Naive thymus-derived CD8-positive, alpha-beta T cell (primary cell): ENCODE data around the gene PCDHB7. TPM values are rescaled to one million over a fixed set of nuclear protein-coding genes. Genes with fewer than 3 reads are reported as not detected.
"Not testable (repeated sequence)": the region's sequence is repeated elsewhere in the genome, so short reads cannot be mapped to it uniquely, and the experiment has no call there.

Experiments
- ATAC-seq, 2 donors: fragments of 150-1000 bp; cut with Tn5 transposase in 1 of 2; sonication (Bioruptor Pico), chemical (Tn5 transposase) in 1 of 2; 1 replicate in 1 of 2; 2 replicates in 1 of 2; pipeline ENCODE4 v1.10.0; 2021; ENCODE audit warnings: mild to moderate bottlenecking in 2 of 2, moderate library complexity in 2 of 2
- POLR2A ChIA-PET: fragments of 350-600 bp; sonication (Branson Sonifier 250); formaldehyde crosslinking; loops from one replicate; lab custom pipeline; 2021; ENCODE audit warnings: antibody characterized with exemption; lab: Charles Lee
- DNase-seq, 10 donors: peaks; one replicate each; pipeline versions ENCODE4 v3.0.0 to v3.0.0-alpha.2; 2020 to 2022
- H3K27ac Mint-ChIP-seq, 10 donors: one replicate each; pipeline ENCODE4 v1.8.0; 2020 to 2022; ENCODE audit warnings: mild to moderate bottlenecking in 10 of 10, mixed read lengths in 10 of 10, moderate library complexity in 4 of 10, inconsistent platforms in 1 of 10
- H3K27me3 Mint-ChIP-seq, 5 donors: one replicate each; pipeline ENCODE4 v1.8.0; 2021 to 2022; ENCODE audit warnings: mixed read lengths in 5 of 5
- H3K36me3 Mint-ChIP-seq, 3 donors: one replicate each; pipeline ENCODE4 v1.8.0; 2020 to 2022; ENCODE audit warnings: mixed read lengths in 3 of 3, mild to moderate bottlenecking in 2 of 3, inconsistent platforms in 1 of 3
- H3K4me1 Mint-ChIP-seq, 4 donors: one replicate each; pipeline ENCODE4 v1.8.0; 2021 to 2022; ENCODE audit warnings: mixed read lengths in 4 of 4
- H3K4me3 Mint-ChIP-seq, 10 donors: one replicate each; pipeline ENCODE4 v1.8.0; 2020 to 2022; ENCODE audit warnings: mild to moderate bottlenecking in 10 of 10, mixed read lengths in 10 of 10, moderate library complexity in 6 of 10, inconsistent platforms in 1 of 10
- H3K9me3 Mint-ChIP-seq, 9 donors: one replicate each; pipeline ENCODE4 v1.8.0; 2020 to 2022; ENCODE audit warnings: mixed read lengths in 9 of 9, mild to moderate bottlenecking in 3 of 9, inconsistent platforms in 1 of 9, moderate library complexity in 1 of 9
- polyA plus RNA-seq, 3 donors: library from polyadenylated mRNA; unstranded; fragments of 300-500 nt; fragmentation: Illumina TruSeq; gene quantifications; one replicate each; pipeline ENCODE4 v1.2.3, GENCODE V29; 2021
- total RNA-seq, 8 experiments: library from RNA in 2 of 8; stranded (reverse) in 2 of 8; gene quantifications; one replicate each; pipeline ENCODE4 v1.2.3 and lab custom pipeline; 2021 to 2026

PCDHB7 gene
- total and polyA plus RNA-seq, 5 experiments from 2014 or later, result not detected

- H3K4me3 Mint-ChIP-seq, DNase-seq, H3K27ac Mint-ChIP-seq, ATAC-seq, H3K4me1 Mint-ChIP-seq, POLR2A ChIA-PET: not testable (repeated sequence)
- peaks cover 30 to 85% (median 58%) of the 10 kb centered on the region in 5 donors for H3K27me3 Mint-ChIP-seq
- peaks cover 0 to 51% (median 15%) of the 10 kb centered on the region in 9 donors for H3K9me3 Mint-ChIP-seq
- H3K36me3 Mint-ChIP-seq, result peaks cover 14 to 29% (median 15%) of the 10 kb centered on the region in 3 donors
Observed at GRCh38 chr5:141210849-141211248, 38.4 kb downstream of the PCDHB7 start.

DNA sequence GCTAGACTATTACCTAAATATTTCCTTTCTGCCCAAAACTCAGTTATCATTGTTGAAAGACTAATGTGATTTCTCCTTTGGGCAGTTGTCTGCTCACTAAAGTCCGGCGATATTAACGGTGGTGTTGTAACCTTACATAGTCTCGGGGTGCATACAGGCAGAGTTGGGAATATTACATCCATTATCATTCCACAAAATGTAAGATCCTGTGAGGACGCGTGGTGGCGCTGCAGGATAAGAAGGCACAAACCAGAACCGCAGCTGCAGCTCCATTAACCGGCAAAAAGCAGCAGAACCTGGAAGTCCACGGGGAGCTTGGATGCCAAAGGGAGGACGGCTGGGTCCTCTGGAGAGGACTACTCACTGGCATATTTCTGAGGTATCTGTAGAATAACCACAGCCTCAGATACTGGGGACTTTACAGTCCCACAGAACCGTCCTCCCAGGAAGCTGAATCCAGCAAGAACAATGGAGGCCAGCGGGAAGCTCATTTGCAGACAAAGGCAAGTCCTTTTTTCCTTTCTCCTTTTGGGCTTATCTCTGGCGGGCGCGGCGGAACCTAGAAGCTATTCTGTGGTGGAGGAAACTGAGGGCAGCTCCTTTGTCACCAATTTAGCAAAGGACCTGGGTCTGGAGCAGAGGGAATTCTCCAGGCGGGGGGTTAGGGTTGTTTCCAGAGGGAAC is 41.4 kb downstream of the PCDHB7 start, which contains the start of gene PCDHB13:
Gene PCDHB13 (plus strand): TSS at position 264 of the 684 bp plus-strand sequence. CDS start 205 bp downstream, at position 469.
- peaks cover 0 to 71% (median 24%) of the 10 kb centered on the region in 9 donors for H3K9me3 Mint-ChIP-seq
- ATAC-seq, POLR2A ChIA-PET, H3K27ac Mint-ChIP-seq, H3K4me1 Mint-ChIP-seq: not testable (repeated sequence)
- DNase-seq, result peak in 2 of 10 donors; percentile 11 to 18
- peaks cover 27 to 79% (median 53%) of the 10 kb centered on the region in 5 donors for H3K27me3 Mint-ChIP-seq
- peak within 1 kb of the TSS in 3 of 10 donors; percentile 12 to 33 (median 20) for H3K4me3 Mint-ChIP-seq
- H3K36me3 Mint-ChIP-seq, result peaks cover 17 to 36% (median 23%) of the 10 kb centered on the region in 3 donors

GRCh38 chr5:141214583-141214982 is 42.1 kb downstream of the PCDHB7 start:
- DNase-seq, H3K4me3 Mint-ChIP-seq, H3K27ac Mint-ChIP-seq, ATAC-seq, H3K4me1 Mint-ChIP-seq, POLR2A ChIA-PET: not testable (repeated sequence)
- Mint-ChIP-seq H3K9me3 (peaks cover 0 to 71% (median 30%) of the 10 kb centered on the region in 9 donors), H3K36me3 (peaks cover 17 to 38% (median 26%) of the 10 kb centered on the region in 3 donors), H3K27me3 (peaks cover 30 to 79% (median 48%) of the 10 kb centered on the region in 5 donors)

DNA sequence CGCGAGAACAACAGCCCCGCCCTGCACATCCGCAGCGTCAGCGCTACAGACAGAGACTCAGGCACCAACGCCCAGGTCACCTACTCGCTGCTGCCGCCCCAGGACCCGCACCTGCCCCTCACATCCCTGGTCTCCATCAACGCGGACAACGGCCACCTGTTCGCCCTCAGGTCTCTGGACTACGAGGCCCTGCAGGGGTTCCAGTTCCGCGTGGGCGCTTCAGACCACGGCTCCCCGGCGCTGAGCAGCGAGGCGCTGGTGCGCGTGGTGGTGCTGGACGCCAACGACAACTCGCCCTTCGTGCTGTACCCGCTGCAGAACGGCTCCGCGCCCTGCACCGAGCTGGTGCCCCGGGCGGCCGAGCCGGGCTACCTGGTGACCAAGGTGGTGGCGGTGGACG is 43.1 kb downstream of the PCDHB7 start:
- H3K27ac Mint-ChIP-seq, H3K4me3 Mint-ChIP-seq, ATAC-seq, H3K4me1 Mint-ChIP-seq, POLR2A ChIA-PET, DNase-seq: not testable (repeated sequence)
- peaks cover 13 to 40% (median 22%) of the 10 kb centered on the region in 3 donors for H3K36me3 Mint-ChIP-seq
- H3K9me3 Mint-ChIP-seq, result peaks cover 0 to 74% (median 35%) of the 10 kb centered on the region in 9 donors
- H3K27me3 Mint-ChIP-seq, result peaks cover 34 to 81% (median 46%) of the 10 kb centered on the region in 5 donors

DNA sequence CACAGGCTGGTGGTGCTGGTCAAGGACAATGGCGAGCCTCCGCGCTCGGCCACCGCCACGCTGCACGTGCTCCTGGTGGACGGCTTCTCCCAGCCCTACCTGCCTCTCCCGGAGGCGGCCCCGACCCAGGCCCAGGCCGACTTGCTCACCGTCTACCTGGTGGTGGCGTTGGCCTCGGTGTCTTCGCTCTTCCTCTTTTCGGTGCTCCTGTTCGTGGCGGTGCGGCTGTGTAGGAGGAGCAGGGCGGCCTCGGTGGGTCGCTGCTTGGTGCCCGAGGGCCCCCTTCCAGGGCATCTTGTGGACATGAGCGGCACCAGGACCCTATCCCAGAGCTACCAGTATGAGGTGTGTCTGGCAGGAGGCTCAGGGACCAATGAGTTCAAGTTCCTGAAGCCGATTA is 43.6 kb downstream of the PCDHB7 start:
- H3K4me3 Mint-ChIP-seq, POLR2A ChIA-PET, DNase-seq, ATAC-seq, H3K4me1 Mint-ChIP-seq: not testable (repeated sequence)
- peaks cover 35 to 81% (median 47%) of the 10 kb centered on the region in 5 donors for H3K27me3 Mint-ChIP-seq
- H3K27ac Mint-ChIP-seq, result peak overlapping the region in 1 of 10 donors; percentile 49
- peaks cover 10 to 44% (median 21%) of the 10 kb centered on the region in 3 donors for H3K36me3 Mint-ChIP-seq
- H3K9me3 Mint-ChIP-seq, result peaks cover 0 to 74% (median 35%) of the 10 kb centered on the region in 9 donors

DNA sequence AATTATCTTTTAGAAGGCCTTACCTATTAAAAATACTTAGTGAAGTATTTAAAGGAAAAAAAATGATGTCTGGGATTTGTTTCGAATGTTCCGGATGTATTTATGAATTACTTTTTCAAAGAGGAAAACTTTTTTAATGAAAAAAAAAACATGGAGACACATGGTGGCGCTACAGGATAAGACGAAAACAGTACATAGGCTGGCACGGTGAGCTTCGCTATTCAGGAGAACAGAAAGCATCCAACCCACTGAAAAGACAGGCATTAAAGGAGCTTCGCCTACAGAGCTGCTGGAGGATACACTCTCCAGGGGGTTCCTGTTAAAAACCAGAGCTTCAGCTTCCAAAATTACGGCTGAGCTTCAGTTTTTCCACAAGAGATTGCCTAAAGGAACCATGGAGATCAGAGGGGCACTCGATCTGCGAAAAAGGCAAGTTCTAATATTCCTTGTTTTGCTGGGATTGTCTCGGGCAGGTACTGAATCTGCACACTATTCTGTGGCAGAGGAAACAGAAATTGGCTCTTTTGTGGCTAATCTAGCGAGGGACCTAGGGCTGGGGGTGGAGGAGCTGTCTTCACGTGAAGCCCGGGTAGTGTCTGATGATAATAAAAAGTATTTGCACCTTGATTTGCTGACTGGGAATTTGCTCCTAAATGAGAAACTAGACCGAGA is 50.8 kb downstream of the PCDHB7 start, which contains the start of gene PCDHB14:
Gene PCDHB14 (plus strand): TSS at position 232 of the 672 bp plus-strand sequence. CDS start 163 bp downstream, at position 395.
- peak within 1 kb of the TSS in 6 of 10 donors; percentile 13 to 55 (median 20) for H3K4me3 Mint-ChIP-seq
- peaks cover 6 to 45% (median 14%) of the 10 kb centered on the region in 3 donors for H3K36me3 Mint-ChIP-seq
- peaks cover 0 to 2% (median 0%) of the 10 kb centered on the region in 4 donors for H3K4me1 Mint-ChIP-seq
- peaks cover 33 to 63% (median 60%) of the 10 kb centered on the region in 5 donors for H3K27me3 Mint-ChIP-seq
- H3K27ac Mint-ChIP-seq, result no peak within 1 kb of the TSS
- ATAC-seq, result no peak
- H3K9me3 Mint-ChIP-seq, result peaks cover 7 to 78% (median 34%) of the 10 kb centered on the region in 9 donors
- peak in 1 of 10 donors; percentile 2 for DNase-seq
- POLR2A ChIA-PET, result no interaction called here

- DNase-seq, H3K4me3 Mint-ChIP-seq, H3K27ac Mint-ChIP-seq, H3K4me1 Mint-ChIP-seq, POLR2A ChIA-PET, ATAC-seq: not testable (repeated sequence)
- peaks cover 11 to 68% (median 27%) of the 10 kb centered on the region in 9 donors for H3K9me3 Mint-ChIP-seq
- H3K27me3 Mint-ChIP-seq, result peaks cover 27 to 56% (median 53%) of the 10 kb centered on the region in 5 donors
- peaks cover 3 to 36% (median 8%) of the 10 kb centered on the region in 3 donors for H3K36me3 Mint-ChIP-seq
Observed at GRCh38 chr5:141224844-141225243, 52.4 kb downstream of the PCDHB7 start.

- ATAC-seq, POLR2A ChIA-PET, H3K27ac Mint-ChIP-seq, H3K4me3 Mint-ChIP-seq, DNase-seq, H3K4me1 Mint-ChIP-seq: not testable (repeated sequence)
- Mint-ChIP-seq H3K9me3 (peaks cover 8 to 66% (median 24%) of the 10 kb centered on the region in 9 donors), H3K27me3 (peaks cover 24 to 50% (median 48%) of the 10 kb centered on the region in 5 donors), H3K36me3 (peaks cover 3 to 31% (median 8%) of the 10 kb centered on the region in 3 donors)
Observed at GRCh38 chr5:141225421-141225820, 53.0 kb downstream of the PCDHB7 start.

Other genes starting within 250 kb of the PCDHB7 start
Only the 30 nearest of the 37 such genes appear.
- not detected for gene PCDHAC2, start 206.2 kb upstream of the PCDHB7 start, total RNA-seq
- gene PCDHAC2, start 206.2 kb upstream of the PCDHB7 start, polyA plus RNA-seq, result not detected
- gene PCDHB1, start 121.3 kb upstream of the PCDHB7 start, total RNA-seq, result not detected
- gene PCDHB1, start 121.3 kb upstream of the PCDHB7 start, polyA plus RNA-seq, result not detected
- gene PCDHB2, start 78.0 kb upstream of the PCDHB7 start, total RNA-seq, result not detected
- under 1 TPM in 1 of 3 donors, not detected in 2; 0.25 TPM for gene PCDHB2, start 78.0 kb upstream of the PCDHB7 start, polyA plus RNA-seq
- not detected for gene PCDHB3, start 72.2 kb upstream of the PCDHB7 start, total RNA-seq
- not detected for gene PCDHB3, start 72.2 kb upstream of the PCDHB7 start, polyA plus RNA-seq
- gene PCDHB4, start 50.8 kb upstream of the PCDHB7 start, total RNA-seq, result not detected
- not detected for gene PCDHB4, start 50.8 kb upstream of the PCDHB7 start, polyA plus RNA-seq
- under 1 TPM in 1 of 2 experiments, not detected in 1; 0.18 TPM for gene PCDHB5, start 37.4 kb upstream of the PCDHB7 start, total RNA-seq
- gene PCDHB5, start 37.4 kb upstream of the PCDHB7 start, polyA plus RNA-seq, result not detected
- gene PCDHB6, start 22.6 kb upstream of the PCDHB7 start, total RNA-seq, result not detected
- not detected for gene PCDHB6, start 22.6 kb upstream of the PCDHB7 start, polyA plus RNA-seq
- gene PCDHB8, start 5.1 kb downstream of the PCDHB7 start, total RNA-seq, result not detected
- not detected for gene PCDHB8, start 5.1 kb downstream of the PCDHB7 start, polyA plus RNA-seq
- gene PCDHB16, start 9.7 kb downstream of the PCDHB7 start, total RNA-seq, result not detected
- gene PCDHB16, start 9.7 kb downstream of the PCDHB7 start, polyA plus RNA-seq, result not detected
- not detected for gene PCDHB9, start 14.5 kb downstream of the PCDHB7 start, total RNA-seq
- not detected for gene PCDHB9, start 14.5 kb downstream of the PCDHB7 start, polyA plus RNA-seq
- gene PCDHB10, start 19.7 kb downstream of the PCDHB7 start, total RNA-seq, result not detected
- gene PCDHB10, start 19.7 kb downstream of the PCDHB7 start, polyA plus RNA-seq, result not detected
- not detected for gene PCDHB11, start 27.0 kb downstream of the PCDHB7 start, total RNA-seq
- gene PCDHB11, start 27.0 kb downstream of the PCDHB7 start, polyA plus RNA-seq, result not detected
- not detected for gene PCDHB12, start 36.1 kb downstream of the PCDHB7 start, total RNA-seq
- not detected for gene PCDHB12, start 36.1 kb downstream of the PCDHB7 start, polyA plus RNA-seq
- not detected for gene PCDHB13, start 41.3 kb downstream of the PCDHB7 start, total RNA-seq
- not detected for gene PCDHB13, start 41.3 kb downstream of the PCDHB7 start, polyA plus RNA-seq
- not detected for gene PCDHB14, start 50.7 kb downstream of the PCDHB7 start, total RNA-seq
- gene PCDHB14, start 50.7 kb downstream of the PCDHB7 start, polyA plus RNA-seq, result not detected
- gene PCDHB15, start 72.8 kb downstream of the PCDHB7 start, total RNA-seq, result not detected
- gene PCDHB15, start 72.8 kb downstream of the PCDHB7 start, polyA plus RNA-seq, result not detected
- 1 to 10 TPM; 2.1 to 2.5 TPM for gene SLC25A2, start 131.4 kb downstream of the PCDHB7 start, total RNA-seq
- not detected for gene SLC25A2, start 131.4 kb downstream of the PCDHB7 start, polyA plus RNA-seq
- gene TAF7, start 148.1 kb downstream of the PCDHB7 start, total RNA-seq, result 100 to 1,000 TPM; 139 to 141 TPM
- gene TAF7, start 148.1 kb downstream of the PCDHB7 start, polyA plus RNA-seq, result 100 to 1,000 TPM; 206 to 230 (median 230) TPM
- gene PCDHGA1, start 157.9 kb downstream of the PCDHB7 start, total RNA-seq, result under 1 TPM; 0.38 to 0.52 TPM
- gene PCDHGA1, start 157.9 kb downstream of the PCDHB7 start, polyA plus RNA-seq, result not detected
- under 1 TPM; 0.16 to 0.18 TPM for gene PCDHGA2, start 166.1 kb downstream of the PCDHB7 start, total RNA-seq
- not detected for gene PCDHGA2, start 166.1 kb downstream of the PCDHB7 start, polyA plus RNA-seq
- gene PCDHGA3, start 171.2 kb downstream of the PCDHB7 start, total RNA-seq, result not detected
- under 1 TPM in 1 of 3 donors, not detected in 2; 0.06 TPM for gene PCDHGA3, start 171.2 kb downstream of the PCDHB7 start, polyA plus RNA-seq
- under 1 TPM in 1 of 2 experiments, not detected in 1; 0.19 TPM for gene PCDHGB1, start 177.5 kb downstream of the PCDHB7 start, total RNA-seq
- gene PCDHGB1, start 177.5 kb downstream of the PCDHB7 start, polyA plus RNA-seq, result not detected
- gene PCDHGA4, start 182.4 kb downstream of the PCDHB7 start, total RNA-seq, result under 1 TPM; 0.11 to 0.34 TPM
- gene PCDHGA4, start 182.4 kb downstream of the PCDHB7 start, polyA plus RNA-seq, result not detected
- under 1 TPM; 0.47 to 0.81 TPM for gene PCDHGB2, start 187.3 kb downstream of the PCDHB7 start, total RNA-seq
- gene PCDHGB2, start 187.3 kb downstream of the PCDHB7 start, polyA plus RNA-seq, result under 1 TPM in 1 of 3 donors, not detected in 2; 0.06 TPM
- under 1 TPM; 0.13 to 0.30 TPM for gene PCDHGA5, start 191.5 kb downstream of the PCDHB7 start, total RNA-seq
- gene PCDHGA5, start 191.5 kb downstream of the PCDHB7 start, polyA plus RNA-seq, result not detected
- under 1 TPM; 0.55 to 0.71 TPM for gene PCDHGB3, start 197.6 kb downstream of the PCDHB7 start, total RNA-seq
- under 1 TPM in 2 of 3 donors, not detected in 1; 0.10 to 0.22 TPM for gene PCDHGB3, start 197.6 kb downstream of the PCDHB7 start, polyA plus RNA-seq
- under 1 TPM; 0.60 to 0.68 TPM for gene PCDHGA6, start 201.2 kb downstream of the PCDHB7 start, total RNA-seq
- gene PCDHGA6, start 201.2 kb downstream of the PCDHB7 start, polyA plus RNA-seq, result under 1 TPM in 1 of 3 donors, not detected in 2; 0.05 TPM
- gene PCDHGA7, start 210.1 kb downstream of the PCDHB7 start, total RNA-seq, result under 1 TPM; 0.33 to 0.42 TPM
- gene PCDHGA7, start 210.1 kb downstream of the PCDHB7 start, polyA plus RNA-seq, result not detected
- under 1 TPM; 0.13 to 0.25 TPM for gene PCDHGB4, start 215.1 kb downstream of the PCDHB7 start, total RNA-seq
- gene PCDHGB4, start 215.1 kb downstream of the PCDHB7 start, polyA plus RNA-seq, result under 1 TPM in 1 of 3 donors, not detected in 2; 0.23 TPM
- under 1 TPM; 0.16 to 0.22 TPM for gene PCDHGA8, start 220.0 kb downstream of the PCDHB7 start, total RNA-seq
- gene PCDHGA8, start 220.0 kb downstream of the PCDHB7 start, polyA plus RNA-seq, result not detected